OCI-LY7 (cell line): ENCODE measurements around the gene N4BP2. TPM values are rescaled to one million over a fixed set of nuclear protein-coding genes. Genes with fewer than 3 reads are reported as not detected.

Source experiments
- BruUV-seq: library from RNA; stranded (reverse); fragments of 400-500 nt; replicated peaks from 2 replicates; lab custom pipeline; 2021; lab: Mats Ljungman, UMichigan
- CTCF ChIA-PET: fragments of 300-600 bp; sonication (Branson Sonifier 250); formaldehyde crosslinking; loops from one replicate; lab custom pipeline; 2022; ENCODE audit warnings: antibody characterized with exemption; ENCODE audit not compliant: unreplicated experiment; lab: Charles Lee
- POLR2A ChIA-PET: fragments of 300-600 bp; sonication (Branson Sonifier 250); formaldehyde crosslinking; loops from one replicate; lab custom pipeline; 2022; ENCODE audit warnings: antibody characterized with exemption; lab: Charles Lee
- DNase-seq: peaks from one replicate; pipeline ENCODE4 v3.0.0-alpha.2; 2015; ENCODE audit warnings: low spot score
- H2AFZ ChIP-seq: fragments of 200-600 bp; sonication (generic), shearing (Covaris generic); 2 replicates; pipeline ENCODE4 v1.6.1; 2014; ENCODE audit warnings: mild to moderate bottlenecking, antibody characterized with exemption, low read length, moderate library complexity
- H3K27ac ChIP-seq: fragments of 200-600 bp; sonication (generic); 2 replicates; pipeline ENCODE4 v1.5.1; 2014; ENCODE audit warnings: mixed run types, low read depth, mild to moderate bottlenecking, moderate library complexity, low read length, inconsistent platforms; ENCODE audit not compliant: poor library complexity, severe bottlenecking
- H3K36me3 ChIP-seq: fragments of 200-600 bp; sonication (generic); 2 replicates; pipeline ENCODE4 v1.6.1; 2014; ENCODE audit warnings: mild to moderate bottlenecking, antibody characterized with exemption, low read length, moderate library complexity, mixed read lengths; ENCODE audit not compliant: insufficient read depth
- H3K4me1 ChIP-seq: fragments of 200-600 bp; sonication (generic); 2 replicates; pipeline ENCODE4 v1.5.1; 2014; ENCODE audit warnings: mild to moderate bottlenecking, low read length; ENCODE audit not compliant: insufficient read depth, poor library complexity, severe bottlenecking
- H3K4me2 ChIP-seq: fragments of 200-600 bp; sonication (generic); 2 replicates; pipeline ENCODE4 v1.6.1; 2014; ENCODE audit warnings: mild to moderate bottlenecking, low read length
- H3K4me3 ChIP-seq: fragments of 200-600 bp; sonication (generic); 2 replicates; pipeline ENCODE4 v1.5.1; 2014; ENCODE audit warnings: mild to moderate bottlenecking, low read depth, low read length; ENCODE audit not compliant: poor library complexity, severe bottlenecking
- H3K79me2 ChIP-seq: fragments of 200-600 bp; sonication (generic); 2 replicates; pipeline ENCODE4 v1.6.1; 2016; ENCODE audit warnings: low read depth, mild to moderate bottlenecking, low read length, moderate library complexity, mixed read lengths; ENCODE audit not compliant: insufficient read depth
- H3K9me2 ChIP-seq: fragments of 200-600 bp; sonication (generic); 2 replicates; pipeline ENCODE4 v1.6.1; 2016; ENCODE audit warnings: mild to moderate bottlenecking, low read length, mixed read lengths; ENCODE audit not compliant: insufficient read depth
- H3K9me3 ChIP-seq: fragments of 200-600 bp; sonication (generic); 2 replicates; pipeline ENCODE4 v1.6.1; 2014; ENCODE audit warnings: mild to moderate bottlenecking, mixed run types, low read length, mixed read lengths
- H4K20me1 ChIP-seq: fragments of 200-600 bp; sonication (generic); 2 replicates; pipeline ENCODE4 v1.6.1; 2014; ENCODE audit warnings: mild to moderate bottlenecking, antibody characterized with exemption, low read length, moderate library complexity, mixed read lengths; ENCODE audit not compliant: insufficient read depth
- EZH2phosphoT487 ChIP-seq: fragments of 200-600 bp; sonication (generic); IDR thresholded peaks from 2 replicates; pipeline ENCODE4 v1.6.1; 2018; ENCODE audit warnings: low read depth, borderline replicate concordance, mild to moderate bottlenecking, mixed run types, antibody characterized with exemption, low read length, moderate library complexity, mixed read lengths
- intact Hi-C: fragments of 100-400 bp; cut with micrococcal nuclease; formaldehyde crosslinking; loops from one replicate; pipeline ENCODE4 v1.10.0; 2022; ENCODE audit not compliant: unreplicated experiment
- total RNA-seq, 2 experiments: library from RNA; depleted of rRNA in 1 of 2; stranded (reverse); fragments of >200 nt in 1 of 2; shearing (Covaris generic) in 1 of 2; gene quantifications; 2 replicates each; pipeline ENCODE4 v1.2.3, GENCODE V29; 2014 to 2022
- TF ChIP-seq, protein P1 (sequence below): fragments of 200-600 bp; sonication (generic); conservative IDR thresholded peaks from 2 replicates; pipeline ENCODE4 v1.5.1; 2014; ENCODE audit warnings: mild to moderate bottlenecking, antibody characterized with exemption, low read length, moderate library complexity, mixed read lengths

Gene N4BP2
- total RNA-seq, 2 experiments from 2014 or later = 11.4 to 17.8 TPM

GRCh38 chr4:40112027-40112792 lies 55.6 kb downstream of the N4BP2 start:
- Histone ChIP-seq H3K4me2 (no peak overlapping the region), H3K36me3 (peaks cover 11% of the 10 kb centered on the region), H3K4me3 (no peak overlapping the region), H4K20me1 (no peaks in the 10 kb centered on the region), H3K9me3 (no peaks in the 10 kb centered on the region), H3K27ac (no peak overlapping the region), H3K79me2 (no peaks in the 10 kb centered on the region), H2AFZ (no peak overlapping the region), H3K4me1 (no peaks in the 10 kb centered on the region), H3K9me2 (no peaks in the 10 kb centered on the region)
- intact Hi-C loops = no loop called here
- ChIA-PET CTCF (no interaction called here), POLR2A (no interaction called here)
- BruUV-seq = no TSS peak
- DNase-seq = no peak
- TF ChIP-seq EZH2phosphoT487 = no peak

GRCh38 chr4:40114206-40114605 lies 57.6 kb downstream of the N4BP2 start:
- Histone ChIP-seq H3K4me1 (no peaks in the 10 kb centered on the region), H3K9me3 (no peaks in the 10 kb centered on the region), H3K36me3 (peaks cover 9% of the 10 kb centered on the region), H3K4me2 (no peak overlapping the region), H3K9me2 (no peaks in the 10 kb centered on the region), H3K79me2 (no peaks in the 10 kb centered on the region), H3K4me3 (no peak overlapping the region), H4K20me1 (no peaks in the 10 kb centered on the region), H3K27ac (no peak overlapping the region), H2AFZ (no peak overlapping the region)
- ChIA-PET CTCF (no interaction called here), POLR2A (no interaction called here)
- DNase-seq = no peak
- no TSS peak for BruUV-seq
- intact Hi-C loops = no loop called here
- TF ChIP-seq, protein P1, sequence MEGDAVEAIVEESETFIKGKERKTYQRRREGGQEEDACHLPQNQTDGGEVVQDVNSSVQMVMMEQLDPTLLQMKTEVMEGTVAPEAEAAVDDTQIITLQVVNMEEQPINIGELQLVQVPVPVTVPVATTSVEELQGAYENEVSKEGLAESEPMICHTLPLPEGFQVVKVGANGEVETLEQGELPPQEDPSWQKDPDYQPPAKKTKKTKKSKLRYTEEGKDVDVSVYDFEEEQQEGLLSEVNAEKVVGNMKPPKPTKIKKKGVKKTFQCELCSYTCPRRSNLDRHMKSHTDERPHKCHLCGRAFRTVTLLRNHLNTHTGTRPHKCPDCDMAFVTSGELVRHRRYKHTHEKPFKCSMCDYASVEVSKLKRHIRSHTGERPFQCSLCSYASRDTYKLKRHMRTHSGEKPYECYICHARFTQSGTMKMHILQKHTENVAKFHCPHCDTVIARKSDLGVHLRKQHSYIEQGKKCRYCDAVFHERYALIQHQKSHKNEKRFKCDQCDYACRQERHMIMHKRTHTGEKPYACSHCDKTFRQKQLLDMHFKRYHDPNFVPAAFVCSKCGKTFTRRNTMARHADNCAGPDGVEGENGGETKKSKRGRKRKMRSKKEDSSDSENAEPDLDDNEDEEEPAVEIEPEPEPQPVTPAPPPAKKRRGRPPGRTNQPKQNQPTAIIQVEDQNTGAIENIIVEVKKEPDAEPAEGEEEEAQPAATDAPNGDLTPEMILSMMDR = no peak
- no peak for TF ChIP-seq EZH2phosphoT487

- TF ChIP-seq, protein P1 = no peak
- no peak for TF ChIP-seq EZH2phosphoT487
Observed at GRCh38 chr4:40118861-40119260, 62.2 kb downstream of the N4BP2 start.

More at GRCh38 chr4:40118861-40119260, 62.2 kb downstream of the N4BP2 start:
- Histone ChIP-seq H2AFZ (no peak overlapping the region), H3K4me3 (no peak overlapping the region), H3K4me1 (peaks cover 5% of the 10 kb centered on the region), H4K20me1 (no peaks in the 10 kb centered on the region), H3K79me2 (no peaks in the 10 kb centered on the region), H3K9me2 (no peaks in the 10 kb centered on the region), H3K9me3 (no peaks in the 10 kb centered on the region), H3K27ac (no peak overlapping the region), H3K36me3 (no peaks in the 10 kb centered on the region; the same call in 1 of the 2 replicates), H3K4me2 (no peak overlapping the region)
- no TSS peak for BruUV-seq
- no peak for DNase-seq
- ChIA-PET CTCF (no interaction called here), POLR2A (interaction anchor here (0.7 to 4.5 kb wide), 8 partner anchors 12 to 620 kb away, joined by 3 to 24 read pairs (median 3); no protein-coding TSS in a partner anchor)
- intact Hi-C loops = no loop called here
